Ishikawa (cell line): Measurements from ENCODE around the gene MATN3.

Experiments used
- CEBPB ChIP-seq: IDR thresholded peaks from 2 replicates; pipeline ENCODE4 v1.6.1; 2012
- EP300 ChIP-seq: IDR thresholded peaks from 2 replicates; pipeline ENCODE4 v1.6.1; 2012; ENCODE audit warnings: borderline replicate concordance
- NFIC ChIP-seq: IDR thresholded peaks from 2 replicates; pipeline ENCODE4 v1.6.1; 2012
- RAD21 ChIP-seq: IDR thresholded peaks from 2 replicates; pipeline ENCODE4 v1.6.1; 2012; ENCODE audit warnings: low read depth
- REST ChIP-seq: IDR thresholded peaks from 2 replicates; pipeline ENCODE4 v1.6.1; 2012; ENCODE audit warnings: low read depth, mild to moderate bottlenecking
- TAF1 ChIP-seq: IDR thresholded peaks from 2 replicates; pipeline ENCODE4 v1.6.1; 2012; ENCODE audit warnings: low read depth, mild to moderate bottlenecking
- TEAD4 ChIP-seq: IDR thresholded peaks from 2 replicates; pipeline ENCODE4 v1.6.1; 2012
- YY1 ChIP-seq: IDR thresholded peaks from 2 replicates; pipeline ENCODE4 v1.6.1; 2012; ENCODE audit warnings: low read depth
- TF ChIP-seq, protein P1 (sequence below): IDR thresholded peaks from 2 replicates; pipeline ENCODE4 v1.6.1; 2012
- TF ChIP-seq, protein P2 (sequence below): IDR thresholded peaks from 2 replicates; pipeline ENCODE4 v1.6.1; 2012

DNA sequence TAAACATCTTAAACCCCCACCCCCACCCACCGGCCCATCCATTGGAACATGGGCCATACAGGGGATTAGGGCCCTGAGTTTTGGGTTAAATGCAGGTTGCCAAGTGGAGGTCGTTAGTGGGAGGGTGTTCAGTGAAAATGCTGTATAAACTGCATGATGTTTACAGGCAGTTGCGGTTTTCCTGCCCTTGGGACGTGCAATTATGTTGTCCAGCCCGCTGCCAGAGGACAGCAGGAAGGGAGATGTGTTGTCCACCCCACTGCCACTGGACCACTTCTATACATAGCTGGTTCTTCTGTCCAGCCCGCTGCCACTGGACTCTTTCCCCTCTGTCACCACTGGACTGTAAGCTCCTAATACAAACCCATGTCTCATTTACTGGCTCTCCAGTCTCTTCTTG lies 41.7 kb upstream of the MATN3 start:
- TF ChIP-seq, protein P1, sequence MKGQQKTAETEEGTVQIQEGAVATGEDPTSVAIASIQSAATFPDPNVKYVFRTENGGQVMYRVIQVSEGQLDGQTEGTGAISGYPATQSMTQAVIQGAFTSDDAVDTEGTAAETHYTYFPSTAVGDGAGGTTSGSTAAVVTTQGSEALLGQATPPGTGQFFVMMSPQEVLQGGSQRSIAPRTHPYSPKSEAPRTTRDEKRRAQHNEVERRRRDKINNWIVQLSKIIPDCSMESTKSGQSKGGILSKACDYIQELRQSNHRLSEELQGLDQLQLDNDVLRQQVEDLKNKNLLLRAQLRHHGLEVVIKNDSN = no peak
- TF ChIP-seq EP300 (no peak), RAD21 (no peak), CEBPB (no peak), TEAD4 (no peak), YY1 (no peak), NFIC (no peak), REST (no peak), TAF1 (no peak)
- TF ChIP-seq, protein P2, sequence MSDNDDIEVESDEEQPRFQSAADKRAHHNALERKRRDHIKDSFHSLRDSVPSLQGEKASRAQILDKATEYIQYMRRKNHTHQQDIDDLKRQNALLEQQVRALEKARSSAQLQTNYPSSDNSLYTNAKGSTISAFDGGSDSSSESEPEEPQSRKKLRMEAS = no peak
